ENCODE results near the gene ANKRD50.
A peak's percentile ranks its signal among the peaks of the same experiment; 100 is the strongest.

DNA sequence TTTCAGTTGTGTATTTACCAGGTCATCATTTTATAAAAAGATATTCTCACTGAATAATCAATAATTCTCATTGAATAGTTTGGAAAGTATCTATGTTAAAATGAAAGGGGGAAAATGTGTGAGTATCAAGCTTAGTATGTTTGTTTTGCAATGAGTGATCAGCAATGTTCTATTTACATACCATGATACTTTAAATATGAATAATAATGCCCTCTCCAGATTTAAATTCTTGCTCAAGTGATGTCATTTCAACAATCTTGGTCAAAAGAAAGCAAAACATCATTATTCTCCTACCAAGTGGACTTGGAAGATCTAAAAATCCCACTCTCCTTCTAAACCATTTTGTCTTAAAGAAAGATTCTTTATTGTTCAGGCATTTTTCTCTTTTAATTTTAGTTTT lies 42.1 kb upstream of the ANKRD50 start:
- TF ChIP-seq, protein P1, sequence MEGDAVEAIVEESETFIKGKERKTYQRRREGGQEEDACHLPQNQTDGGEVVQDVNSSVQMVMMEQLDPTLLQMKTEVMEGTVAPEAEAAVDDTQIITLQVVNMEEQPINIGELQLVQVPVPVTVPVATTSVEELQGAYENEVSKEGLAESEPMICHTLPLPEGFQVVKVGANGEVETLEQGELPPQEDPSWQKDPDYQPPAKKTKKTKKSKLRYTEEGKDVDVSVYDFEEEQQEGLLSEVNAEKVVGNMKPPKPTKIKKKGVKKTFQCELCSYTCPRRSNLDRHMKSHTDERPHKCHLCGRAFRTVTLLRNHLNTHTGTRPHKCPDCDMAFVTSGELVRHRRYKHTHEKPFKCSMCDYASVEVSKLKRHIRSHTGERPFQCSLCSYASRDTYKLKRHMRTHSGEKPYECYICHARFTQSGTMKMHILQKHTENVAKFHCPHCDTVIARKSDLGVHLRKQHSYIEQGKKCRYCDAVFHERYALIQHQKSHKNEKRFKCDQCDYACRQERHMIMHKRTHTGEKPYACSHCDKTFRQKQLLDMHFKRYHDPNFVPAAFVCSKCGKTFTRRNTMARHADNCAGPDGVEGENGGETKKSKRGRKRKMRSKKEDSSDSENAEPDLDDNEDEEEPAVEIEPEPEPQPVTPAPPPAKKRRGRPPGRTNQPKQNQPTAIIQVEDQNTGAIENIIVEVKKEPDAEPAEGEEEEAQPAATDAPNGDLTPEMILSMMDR (conservative IDR thresholded peaks at IDR 0.05; ENCODE audit: low read depth, low read length) = no peak
- no peak for TF ChIP-seq POLR2A (IDR thresholded peaks at IDR 0.05; ENCODE audit: low read depth, low read length)
- no peak for TF ChIP-seq RFX5 (IDR thresholded peaks at IDR 0.05; ENCODE audit: low read depth, low read length)
- no peak for TF ChIP-seq RCOR1 (IDR thresholded peaks at IDR 0.05; ENCODE audit: insufficient replicate concordance, low read length)
- no peak for TF ChIP-seq MAZ (IDR thresholded peaks at IDR 0.05; ENCODE audit: borderline replicate concordance, low read depth, low read length)
- no peak for TF ChIP-seq FOS (IDR thresholded peaks at IDR 0.05; ENCODE audit: low read depth, low read length)
- peak; percentile 71 for TF ChIP-seq CEBPB (IDR thresholded peaks at IDR 0.05; ENCODE audit: low read depth, low read length)
- TF ChIP-seq MXI1 (IDR thresholded peaks at IDR 0.05; ENCODE audit: borderline replicate concordance, low read depth, low read length) = no peak

Data from IMR-90 (cell line).